SU-DHL-6 (cell line): ENCODE results near the gene SOX4.

Experiments used
- CTCF ChIP-seq: fragments of 200-600 bp; sonication (generic); IDR thresholded peaks from one replicate; pipeline ENCODE4 v1.5.1; 2017; ENCODE audit warnings: antibody characterized with exemption, mild to moderate bottlenecking, low read length, moderate library complexity; ENCODE audit not compliant: insufficient read depth, poor library complexity, severe bottlenecking
- EZH2phosphoT487 ChIP-seq: fragments of 200-600 bp; sonication (generic), shearing (Covaris generic); conservative IDR thresholded peaks from 2 replicates; pipeline ENCODE4 v1.6.1; 2018; ENCODE audit warnings: mild to moderate bottlenecking, antibody characterized with exemption, low read length, moderate library complexity, mixed read lengths

- TF ChIP-seq CTCF (no peak), EZH2phosphoT487 (no peak)
Observed at GRCh38 chr6:21586300-21586699, 7.3 kb upstream of the SOX4 start.
